ENCODE measurements around the gene HSP90AA1.

Gene HSP90AA1

DNA sequence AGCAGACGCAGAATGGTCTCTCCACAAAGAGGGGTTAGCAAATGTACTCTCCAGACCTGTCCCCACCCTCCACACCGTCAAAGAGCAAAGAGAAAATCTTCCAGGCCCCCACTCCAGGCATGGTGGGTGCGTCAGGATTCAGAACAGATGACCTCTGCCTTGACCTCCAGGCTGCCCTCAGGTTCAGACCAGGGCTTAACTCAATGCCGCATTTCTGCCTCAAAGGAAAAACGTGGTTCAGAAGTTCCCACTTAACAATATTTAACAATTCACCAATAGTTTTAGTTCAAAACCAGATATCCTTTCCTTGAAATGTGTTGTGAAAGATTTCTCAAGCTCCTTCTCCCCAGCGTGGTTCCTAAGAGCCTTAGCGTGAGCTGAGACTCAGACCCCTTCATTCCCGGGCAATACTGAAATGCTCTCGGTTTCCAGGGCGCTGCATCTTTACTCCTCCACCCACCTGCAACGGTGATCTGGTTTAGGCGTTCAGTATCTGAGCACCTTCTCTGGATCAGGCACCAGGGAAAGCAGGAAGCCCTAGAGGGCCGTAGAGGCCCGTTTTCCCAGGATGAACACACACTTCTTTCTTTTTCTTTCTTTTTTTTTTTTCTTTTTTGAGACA is 22.9 kb downstream of the HSP90AA1 start:
- no peak overlapping the region for H3K4me3 ChIP-seq (ENCODE audit: low read depth, low read length)
- TF ChIP-seq, protein P1, sequence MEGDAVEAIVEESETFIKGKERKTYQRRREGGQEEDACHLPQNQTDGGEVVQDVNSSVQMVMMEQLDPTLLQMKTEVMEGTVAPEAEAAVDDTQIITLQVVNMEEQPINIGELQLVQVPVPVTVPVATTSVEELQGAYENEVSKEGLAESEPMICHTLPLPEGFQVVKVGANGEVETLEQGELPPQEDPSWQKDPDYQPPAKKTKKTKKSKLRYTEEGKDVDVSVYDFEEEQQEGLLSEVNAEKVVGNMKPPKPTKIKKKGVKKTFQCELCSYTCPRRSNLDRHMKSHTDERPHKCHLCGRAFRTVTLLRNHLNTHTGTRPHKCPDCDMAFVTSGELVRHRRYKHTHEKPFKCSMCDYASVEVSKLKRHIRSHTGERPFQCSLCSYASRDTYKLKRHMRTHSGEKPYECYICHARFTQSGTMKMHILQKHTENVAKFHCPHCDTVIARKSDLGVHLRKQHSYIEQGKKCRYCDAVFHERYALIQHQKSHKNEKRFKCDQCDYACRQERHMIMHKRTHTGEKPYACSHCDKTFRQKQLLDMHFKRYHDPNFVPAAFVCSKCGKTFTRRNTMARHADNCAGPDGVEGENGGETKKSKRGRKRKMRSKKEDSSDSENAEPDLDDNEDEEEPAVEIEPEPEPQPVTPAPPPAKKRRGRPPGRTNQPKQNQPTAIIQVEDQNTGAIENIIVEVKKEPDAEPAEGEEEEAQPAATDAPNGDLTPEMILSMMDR (IDR thresholded peaks at IDR 0.05; ENCODE audit: borderline replicate concordance, insufficient read depth, low read depth, low read length), result no peak

DNA sequence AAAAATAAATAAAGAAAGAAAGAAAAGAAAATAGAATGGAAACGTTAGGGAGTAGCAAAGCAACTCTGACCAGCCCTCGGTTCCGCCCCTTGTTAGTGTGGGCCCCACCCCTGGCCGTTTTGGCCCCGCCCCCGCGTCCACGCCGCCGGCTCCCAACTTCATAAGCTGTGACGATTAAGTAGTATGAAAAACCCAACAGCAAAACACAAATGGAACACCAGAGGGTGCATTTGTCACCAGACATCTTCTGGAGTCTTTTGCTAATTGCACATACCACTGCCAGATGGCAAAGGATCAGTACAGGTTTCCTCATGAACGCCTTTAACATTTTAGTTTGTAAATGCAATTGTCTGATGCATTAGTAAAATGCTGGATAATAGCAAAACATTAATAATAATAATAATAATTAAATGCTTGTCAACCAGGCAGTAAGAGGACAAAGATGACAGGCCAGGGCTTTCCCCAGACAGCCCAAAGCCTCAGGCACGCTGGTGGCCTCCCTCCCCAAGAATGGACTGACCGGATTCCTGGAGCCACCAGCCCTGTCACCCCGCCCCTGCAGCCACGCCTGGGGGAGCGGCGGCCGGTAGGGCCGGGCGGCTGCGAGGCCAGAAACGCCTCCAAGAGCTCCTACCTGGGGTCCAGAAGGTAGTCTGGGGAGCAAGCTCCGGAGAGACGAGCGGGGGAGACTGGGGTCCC is 23.6 kb downstream of the HSP90AA1 start:
- H3K4me3 ChIP-seq (ENCODE audit: low read depth, low read length), result no peak overlapping the region
- TF ChIP-seq, protein P1 (IDR thresholded peaks at IDR 0.05; ENCODE audit: borderline replicate concordance, insufficient read depth, low read depth, low read length), result peak; percentile 18; the same call in 1 of the 2 replicates

DNA sequence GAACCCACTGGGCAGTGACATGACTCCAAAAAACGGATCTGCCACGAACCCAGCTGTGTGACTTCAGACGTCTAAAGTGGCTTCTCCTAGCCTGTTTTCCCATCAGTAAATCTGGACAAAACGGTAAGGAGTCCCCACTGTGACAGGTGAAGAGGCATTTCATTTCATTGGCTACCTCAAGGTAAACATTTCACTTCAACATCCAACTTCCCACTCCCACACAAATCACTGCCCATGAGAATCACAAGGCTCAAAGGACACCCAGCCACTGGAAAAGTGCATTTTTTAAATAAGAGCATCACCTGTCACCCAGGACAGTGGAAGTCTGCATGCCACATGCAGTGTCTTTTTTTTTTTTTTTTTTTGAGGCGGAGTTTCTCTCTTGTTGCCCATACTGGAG is 27.9 kb downstream of the HSP90AA1 start:
- no peak overlapping the region for H3K4me3 ChIP-seq (ENCODE audit: low read depth, low read length)
- TF ChIP-seq, protein P1 (IDR thresholded peaks at IDR 0.05; ENCODE audit: borderline replicate concordance, insufficient read depth, low read depth, low read length), result no peak

DNA sequence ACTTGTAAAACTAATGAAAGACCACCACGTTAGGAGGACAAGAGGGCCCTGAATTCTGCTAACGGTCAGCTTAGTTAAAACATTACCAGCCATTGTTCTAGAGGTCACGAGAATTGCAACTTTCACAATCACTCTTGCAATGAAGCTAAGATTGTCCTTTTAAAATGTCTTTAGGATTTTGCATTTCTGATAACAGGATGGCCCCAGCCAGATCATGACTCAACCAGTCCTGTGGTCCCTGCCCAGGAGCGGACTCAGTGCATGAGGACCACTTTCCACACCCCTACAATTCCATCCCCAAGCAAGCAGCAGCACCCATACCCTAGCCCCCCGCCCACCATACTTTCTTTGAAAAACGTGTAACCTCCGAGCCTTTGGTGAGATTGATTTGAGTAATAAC is 28.7 kb downstream of the HSP90AA1 start:
- H3K4me3 ChIP-seq (ENCODE audit: low read depth, low read length), result no peak overlapping the region
- TF ChIP-seq, protein P1 (IDR thresholded peaks at IDR 0.05; ENCODE audit: borderline replicate concordance, insufficient read depth, low read depth, low read length), result no peak

DNA sequence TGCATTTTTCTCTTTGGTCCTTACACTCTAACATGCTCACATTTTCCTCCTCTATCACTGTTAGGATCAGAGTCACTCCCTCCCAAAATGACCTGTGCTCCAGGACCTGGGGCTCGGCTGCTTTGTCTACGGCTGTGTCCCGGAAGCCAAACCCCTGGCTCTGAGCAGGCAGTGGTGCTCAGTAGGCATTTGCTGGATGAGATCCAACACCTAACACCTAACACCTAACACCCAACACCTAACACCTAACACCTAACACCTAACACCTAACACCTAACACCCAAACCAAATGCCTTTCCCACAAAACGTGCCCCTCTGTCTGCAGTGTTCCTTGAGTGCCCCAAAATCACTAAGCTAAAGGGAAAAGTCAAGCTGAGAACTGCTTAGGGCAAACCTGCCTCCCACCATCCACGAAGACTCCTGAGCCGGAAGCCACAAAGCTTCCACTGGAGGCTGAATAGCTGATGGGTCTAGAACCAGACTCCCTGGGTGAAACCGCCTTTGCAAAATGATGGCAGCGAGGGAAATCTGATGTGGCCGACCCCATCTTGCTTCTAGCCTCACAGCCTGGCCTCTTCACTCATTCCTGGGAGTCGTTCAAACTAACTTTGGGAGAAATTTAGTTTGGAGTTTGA is 29.2 kb downstream of the HSP90AA1 start:
- H3K4me3 ChIP-seq (ENCODE audit: low read depth, low read length), result no peak overlapping the region
- TF ChIP-seq, protein P1 (IDR thresholded peaks at IDR 0.05; ENCODE audit: borderline replicate concordance, insufficient read depth, low read depth, low read length), result no peak

DNA sequence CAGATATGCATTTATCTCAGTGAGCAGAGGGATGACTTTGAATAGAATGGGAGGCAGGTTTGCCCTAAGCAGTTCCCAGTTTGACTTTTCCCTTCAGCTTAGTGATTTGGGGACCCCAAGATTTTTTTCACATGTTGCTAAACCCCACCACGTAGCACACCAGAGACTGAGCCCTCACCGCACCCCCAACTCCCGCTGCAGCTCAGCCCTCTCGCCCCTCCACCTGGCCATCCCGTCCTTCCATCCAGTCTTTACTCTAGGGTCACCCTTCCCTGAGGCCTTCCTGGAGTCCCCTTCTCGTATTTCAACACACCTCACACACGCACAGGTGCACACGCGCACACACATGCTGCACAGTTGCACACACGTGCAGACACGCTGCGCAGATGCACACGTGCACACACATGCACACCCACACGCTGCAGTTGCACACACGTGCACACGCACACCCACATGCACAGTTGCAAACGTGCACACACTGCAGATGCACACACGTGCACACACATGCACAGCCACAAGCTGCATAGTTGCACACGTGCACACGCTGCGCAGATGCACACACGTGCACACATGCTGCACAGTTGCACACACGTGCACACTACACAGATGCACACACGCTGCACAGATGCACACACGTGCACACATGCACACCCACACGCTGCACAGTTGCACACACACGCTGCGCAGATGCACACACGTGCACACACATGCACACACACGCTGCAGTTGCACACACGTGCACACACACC is 30.0 kb downstream of the HSP90AA1 start:
- TF ChIP-seq, protein P1 (IDR thresholded peaks at IDR 0.05; ENCODE audit: borderline replicate concordance, insufficient read depth, low read depth, low read length), result no peak
- H3K4me3 ChIP-seq (ENCODE audit: low read depth, low read length), result no peak overlapping the region
